Myometrial cell (primary cell): ENCODE data around the gene OR52W1. TPM values are rescaled to one million over a fixed set of nuclear protein-coding genes. Genes with fewer than 3 reads are reported as not detected.

Experiments
- total RNA-seq: library from RNA; depleted of rRNA; stranded (reverse); fragments of >200 nt; gene quantifications from 2 replicates; pipeline ENCODE4 v1.2.3, GENCODE V29; 2015

Gene OR52W1, protein sequence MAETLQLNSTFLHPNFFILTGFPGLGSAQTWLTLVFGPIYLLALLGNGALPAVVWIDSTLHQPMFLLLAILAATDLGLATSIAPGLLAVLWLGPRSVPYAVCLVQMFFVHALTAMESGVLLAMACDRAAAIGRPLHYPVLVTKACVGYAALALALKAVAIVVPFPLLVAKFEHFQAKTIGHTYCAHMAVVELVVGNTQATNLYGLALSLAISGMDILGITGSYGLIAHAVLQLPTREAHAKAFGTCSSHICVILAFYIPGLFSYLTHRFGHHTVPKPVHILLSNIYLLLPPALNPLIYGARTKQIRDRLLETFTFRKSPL
- not detected in 2 replicates for total RNA-seq

DNA sequence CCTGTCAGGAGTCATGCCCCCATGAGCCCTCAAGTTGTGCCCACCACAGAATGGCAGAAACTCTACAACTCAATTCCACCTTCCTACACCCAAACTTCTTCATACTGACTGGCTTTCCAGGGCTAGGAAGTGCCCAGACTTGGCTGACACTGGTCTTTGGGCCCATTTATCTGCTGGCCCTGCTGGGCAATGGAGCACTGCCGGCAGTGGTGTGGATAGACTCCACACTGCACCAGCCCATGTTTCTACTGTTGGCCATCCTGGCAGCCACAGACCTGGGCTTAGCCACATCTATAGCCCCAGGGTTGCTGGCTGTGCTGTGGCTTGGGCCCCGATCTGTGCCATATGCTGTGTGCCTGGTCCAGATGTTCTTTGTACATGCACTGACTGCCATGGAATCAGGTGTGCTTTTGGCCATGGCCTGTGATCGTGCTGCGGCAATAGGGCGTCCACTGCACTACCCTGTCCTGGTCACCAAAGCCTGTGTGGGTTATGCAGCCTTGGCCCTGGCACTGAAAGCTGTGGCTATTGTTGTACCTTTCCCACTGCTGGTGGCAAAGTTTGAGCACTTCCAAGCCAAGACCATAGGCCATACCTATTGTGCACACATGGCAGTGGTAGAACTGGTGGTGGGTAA, at the start of gene OR52W1:
Gene OR52W1, plus strand, starts transcription at position 51 of the 637 bp plus-strand sequence. Its CDS starts 0 bp downstream, at position 51.

DNA sequence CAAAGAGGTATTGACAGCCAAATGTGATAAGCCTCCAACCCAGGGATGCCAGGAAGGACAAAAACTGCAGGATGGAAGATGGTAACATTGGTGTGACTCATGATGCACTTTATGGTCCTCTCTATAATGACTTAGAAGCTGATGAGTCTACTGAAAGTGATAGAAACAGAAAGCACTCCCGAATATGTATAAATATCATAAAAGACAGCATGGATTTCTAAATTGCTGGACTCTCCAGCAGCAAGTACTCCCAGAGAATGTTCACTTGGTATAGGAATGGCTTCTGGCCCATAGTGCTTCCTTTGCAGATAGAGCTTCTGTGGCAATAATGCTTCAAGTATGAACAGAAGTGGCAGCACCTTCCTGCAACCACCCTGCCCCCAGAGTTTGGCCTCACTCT, 28.8 kb upstream of the OR52W1 start, which contains the start of gene OR52B2:
Gene OR52B2, minus strand, starts transcription at position 101 of the 400 bp plus-strand sequence. Its CDS starts 0 bp downstream, at position 101.

DNA sequence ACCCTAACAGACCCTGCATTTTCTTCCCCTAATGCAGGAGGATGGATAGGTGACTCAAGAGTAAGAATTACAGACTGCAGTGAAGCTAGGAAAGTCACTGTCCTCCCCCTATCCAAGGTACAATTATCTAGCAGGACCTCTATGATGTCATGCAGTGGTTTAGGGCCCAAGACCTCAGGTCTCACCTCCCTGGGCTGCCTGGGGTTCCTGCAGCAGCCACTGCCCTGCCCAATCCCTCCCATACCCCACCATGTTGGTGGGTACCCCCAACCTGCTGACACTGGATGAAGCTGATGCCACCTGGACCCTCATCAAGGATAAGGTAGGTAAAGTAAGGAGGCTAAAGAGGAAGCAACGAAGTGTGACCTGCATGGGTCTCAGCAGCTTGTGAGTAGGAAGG, 6.3 kb downstream of the OR52W1 start, which contains the start of gene C11orf42:
Gene C11orf42, plus strand, starts transcription at position 192 of the 400 bp plus-strand sequence. Its CDS starts 59 bp downstream, at position 251.

DNA sequence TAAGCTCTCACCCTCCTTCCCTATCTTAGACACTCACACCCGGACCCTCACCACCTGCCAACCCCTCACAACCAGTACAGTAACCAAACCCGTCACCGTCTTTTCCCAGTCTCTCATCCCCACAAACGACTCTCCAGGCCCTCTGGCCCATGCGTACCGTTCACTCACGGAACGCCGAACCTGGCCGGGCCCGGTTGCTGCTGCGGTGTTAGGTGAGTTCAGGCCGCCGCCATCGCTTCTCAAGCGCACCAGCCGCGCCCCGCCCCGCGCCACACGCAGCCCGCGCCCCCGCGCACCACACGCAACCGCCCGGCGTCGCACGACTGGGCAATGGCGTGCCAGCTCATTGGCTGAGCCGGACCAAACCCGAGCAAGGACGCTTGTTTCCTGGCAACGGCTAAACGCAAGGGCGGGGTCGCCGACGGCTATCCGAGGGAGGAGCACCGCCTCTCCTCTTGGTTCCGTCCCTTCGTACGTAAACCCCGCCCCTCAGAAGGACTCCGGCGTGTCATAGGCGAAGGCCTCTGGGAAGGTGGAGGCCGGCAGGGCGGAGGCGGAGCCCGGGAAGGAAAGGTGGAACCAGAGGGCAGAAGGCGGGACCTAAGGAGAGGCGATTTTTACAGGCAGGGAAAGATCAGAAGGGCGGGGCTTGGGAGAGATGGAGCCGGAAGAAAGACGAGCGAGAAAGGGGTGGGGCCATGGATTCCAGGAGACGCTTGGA, 35.5 kb downstream of the OR52W1 start, which contains the start of gene FHIP1B:
Gene FHIP1B, minus strand, starts transcription at position 250 of the 721 bp plus-strand sequence. CDS start 10,120 bp downstream, outside the sequence.

DNA sequence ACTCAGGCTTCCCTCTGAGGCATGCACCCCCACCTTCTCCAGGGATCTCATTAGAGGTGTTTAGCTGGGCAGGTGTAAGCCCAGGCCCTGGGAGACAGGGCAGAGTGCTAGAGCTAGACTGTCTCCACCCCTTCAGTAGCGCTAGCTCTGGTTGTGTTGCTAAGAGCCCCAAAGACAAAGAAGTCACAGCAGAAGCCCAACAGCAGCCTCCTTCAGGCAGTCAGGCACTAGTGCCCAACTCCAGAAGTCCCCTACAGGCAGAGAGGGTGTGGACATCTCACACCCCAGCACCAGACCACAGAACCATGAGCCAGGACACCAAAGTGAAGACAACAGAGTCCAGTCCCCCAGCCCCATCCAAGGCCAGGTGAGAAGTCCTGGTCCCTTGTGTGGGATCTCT, 39.9 kb downstream of the OR52W1 start, which contains the start of gene CNGA4:
Gene CNGA4, plus strand, starts transcription at position 188 of the 400 bp plus-strand sequence. Its CDS starts 118 bp downstream, at position 306.

Other genes starting within 250 kb of the OR52W1 start
- not detected in 2 replicates for gene OR56A5, start 230.7 kb upstream of the OR52W1 start, total RNA-seq
- not detected in 2 replicates for gene OR52L1, start 212.2 kb upstream of the OR52W1 start, total RNA-seq
- not detected in 2 replicates for gene OR56A4, start 192.3 kb upstream of the OR52W1 start, total RNA-seq
- not detected in 2 replicates for gene OR56A1, start 168.5 kb upstream of the OR52W1 start, total RNA-seq
- not detected in 2 replicates for gene OR56B4, start 91.5 kb upstream of the OR52W1 start, total RNA-seq
- not detected in 2 replicates for gene OR52B2, start 28.9 kb upstream of the OR52W1 start, total RNA-seq
- not detected in 2 replicates for gene C11orf42, start 6.3 kb downstream of the OR52W1 start, total RNA-seq
- gene FHIP1B, start 35.4 kb downstream of the OR52W1 start, total RNA-seq: 9.4 and 13.0 TPM in 2 replicates
- gene CNGA4, start 39.9 kb downstream of the OR52W1 start, total RNA-seq: not detected in 2 replicates
- gene CCKBR, start 60.6 kb downstream of the OR52W1 start, total RNA-seq: not detected in 2 replicates
- gene CAVIN3, start 121.3 kb downstream of the OR52W1 start, total RNA-seq: 515 and 705 TPM in 2 replicates
- gene SMPD1, start 191.2 kb downstream of the OR52W1 start, total RNA-seq: 78.9 and 106 TPM in 2 replicates
- 48.4 and 60.6 TPM in 2 replicates for gene APBB1, start 219.9 kb downstream of the OR52W1 start, total RNA-seq
- not detected in 2 replicates for gene HPX, start 241.8 kb downstream of the OR52W1 start, total RNA-seq